HG02623 (cell line): ENCODE results near the gene ZNF578.
"Not testable (repeated sequence)": the region's sequence is repeated elsewhere in the genome, so short reads cannot be mapped to it uniquely, and the experiment has no call there.

Source experiments
- ATAC-seq: cut with Tn5 transposase; IDR thresholded peaks from one replicate; pipeline ENCODE4 v1.9.1; 2021; ENCODE audit warnings: moderate library complexity; ENCODE audit not compliant: unreplicated experiment

The ZNF578 gene

GRCh38 chr19:52453324-52454094 lies at the start of gene ZNF578:
Gene ZNF578, plus strand, starts transcription at chr19:52453553. Its CDS starts 48,293 bp downstream, at chr19:52501846.
- ATAC-seq: no peak

DNA sequence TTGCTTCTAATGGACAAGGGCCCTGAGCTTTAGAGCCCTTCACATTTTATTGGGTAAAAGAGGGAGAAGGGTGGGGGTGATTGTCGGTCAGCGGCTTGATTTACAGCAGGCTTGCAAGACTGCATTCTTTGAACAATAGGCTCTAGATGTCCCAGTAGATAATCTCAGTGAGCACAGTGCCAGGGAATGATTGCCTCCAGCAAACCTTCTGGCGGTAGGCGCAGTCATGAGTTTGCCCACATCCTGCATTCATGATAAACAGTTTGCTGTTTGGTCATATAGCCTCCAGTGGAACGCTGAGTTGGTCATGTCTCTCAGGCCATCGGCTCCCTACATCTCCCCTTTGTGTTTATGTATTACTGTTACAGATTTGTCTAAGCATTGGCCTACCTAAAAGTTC lies 43.1 kb upstream of the ZNF578 start:
- ATAC-seq: no peak

DNA sequence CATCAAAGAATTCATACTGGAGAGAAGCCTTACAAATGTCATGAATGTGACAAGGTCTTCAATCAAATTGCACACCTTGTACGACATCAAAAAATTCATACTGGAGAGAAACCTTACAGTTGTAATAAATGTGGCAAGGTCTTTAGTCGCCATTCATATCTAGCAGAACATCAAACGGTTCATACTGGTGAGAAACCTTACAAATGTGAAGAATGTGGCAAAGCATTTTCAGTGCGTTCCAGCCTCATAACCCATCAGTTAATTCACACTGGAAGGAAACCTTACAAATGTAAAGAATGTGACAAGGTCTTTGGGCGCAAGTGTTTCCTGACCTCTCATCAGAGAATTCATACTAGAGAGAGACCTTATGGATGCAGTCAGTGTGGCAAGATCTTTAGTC lies 37.6 kb upstream of the ZNF578 start:
- no peak for ATAC-seq

GRCh38 chr19:52428937-52429336 lies 24.4 kb upstream of the ZNF578 start, which contains the start of gene ZNF534:
Gene ZNF534, plus strand, starts transcription at chr19:52429148. Its CDS starts 2,327 bp downstream, at chr19:52431475.
- no peak for ATAC-seq

GRCh38 chr19:52442179-52442578 lies 11.2 kb upstream of the ZNF578 start:
- ATAC-seq: no peak

GRCh38 chr19:52444506-52444905 lies 8.8 kb upstream of the ZNF578 start:
- ATAC-seq: no peak

DNA sequence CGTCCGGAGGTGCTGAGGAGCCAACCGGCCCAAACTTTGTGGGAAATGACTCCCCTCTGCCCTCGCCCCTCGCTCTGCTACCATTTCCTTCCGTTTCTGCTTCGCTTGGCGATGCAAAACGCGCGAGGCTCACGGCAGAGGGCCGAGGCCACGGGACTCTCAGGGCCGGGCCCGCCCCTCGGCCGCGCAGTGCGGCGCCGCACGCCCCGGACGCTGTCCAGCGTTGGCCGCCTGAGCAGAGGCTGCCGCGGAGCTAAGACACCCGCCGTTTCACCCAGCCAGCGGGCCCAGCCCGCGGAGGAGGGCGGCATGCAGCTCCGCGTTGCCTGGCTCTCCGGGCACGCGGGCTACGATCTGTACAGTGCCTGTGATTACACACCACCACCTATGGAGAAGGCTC lies 2.1 kb upstream of the ZNF578 start:
- no peak for ATAC-seq

DNA sequence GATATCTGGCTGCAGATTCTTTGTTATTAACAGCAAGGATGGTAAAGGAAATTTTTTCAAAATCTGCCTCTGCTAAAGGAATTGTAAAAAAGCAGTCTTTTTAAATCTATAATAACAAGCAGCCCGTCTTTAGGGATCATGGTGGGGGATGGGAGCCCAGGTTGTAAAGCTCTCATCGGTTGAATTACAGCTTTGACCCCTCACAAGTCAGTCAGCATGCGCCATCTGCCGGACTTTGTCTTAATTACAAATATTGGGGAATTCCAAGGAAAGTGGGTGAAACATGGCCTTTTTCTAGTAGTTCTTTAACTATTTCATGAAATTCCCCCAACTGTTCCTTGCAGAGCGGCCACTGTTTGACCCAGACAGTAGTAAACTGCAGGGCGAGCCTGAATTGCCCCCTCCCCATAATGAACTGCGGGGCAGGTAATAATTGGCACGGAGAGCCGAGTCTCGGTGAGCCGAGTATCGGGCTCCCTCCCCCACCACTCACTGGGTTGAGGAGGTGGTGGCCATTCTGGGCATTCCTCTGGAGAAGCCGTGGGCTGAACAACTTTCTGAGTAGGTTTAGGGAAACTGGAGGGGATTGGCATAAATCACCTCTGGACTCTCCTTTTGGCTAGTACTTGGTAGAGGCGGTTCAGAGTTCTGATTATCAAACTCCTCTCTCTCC lies 11.6 kb downstream of the ZNF578 start:
- ATAC-seq: no peak

DNA sequence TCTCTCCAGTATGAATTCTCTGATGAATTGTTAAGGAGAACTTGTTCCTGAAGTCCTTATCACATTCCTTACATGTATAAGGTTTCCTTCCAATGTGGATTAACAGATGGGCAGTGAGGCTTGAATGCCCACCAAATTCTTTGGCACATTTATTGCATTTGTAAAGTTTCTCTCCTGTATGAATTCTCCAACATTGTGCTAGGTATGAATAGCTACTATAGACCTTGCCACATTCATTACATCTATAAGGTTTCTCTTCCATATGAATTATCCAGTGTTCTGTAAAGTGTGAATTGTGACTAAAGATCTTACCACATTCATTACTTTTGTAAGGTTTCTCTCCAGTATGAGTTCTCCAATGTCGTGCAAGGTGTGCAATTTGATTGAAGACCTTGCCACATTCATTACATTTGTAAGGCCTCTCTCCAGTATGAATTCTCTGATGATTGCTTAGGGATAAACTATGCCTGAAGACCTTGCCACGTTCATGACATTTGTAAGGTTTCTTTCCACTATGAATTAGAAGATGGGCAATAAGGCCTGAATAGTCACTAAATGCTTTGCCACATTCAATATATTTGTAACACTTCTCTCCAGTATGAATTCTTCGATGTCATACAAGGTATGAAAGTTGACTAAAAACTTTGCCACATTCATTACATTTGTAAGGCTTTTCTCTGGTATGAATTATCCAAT lies 20.4 kb downstream of the ZNF578 start:
- ATAC-seq: no peak

DNA sequence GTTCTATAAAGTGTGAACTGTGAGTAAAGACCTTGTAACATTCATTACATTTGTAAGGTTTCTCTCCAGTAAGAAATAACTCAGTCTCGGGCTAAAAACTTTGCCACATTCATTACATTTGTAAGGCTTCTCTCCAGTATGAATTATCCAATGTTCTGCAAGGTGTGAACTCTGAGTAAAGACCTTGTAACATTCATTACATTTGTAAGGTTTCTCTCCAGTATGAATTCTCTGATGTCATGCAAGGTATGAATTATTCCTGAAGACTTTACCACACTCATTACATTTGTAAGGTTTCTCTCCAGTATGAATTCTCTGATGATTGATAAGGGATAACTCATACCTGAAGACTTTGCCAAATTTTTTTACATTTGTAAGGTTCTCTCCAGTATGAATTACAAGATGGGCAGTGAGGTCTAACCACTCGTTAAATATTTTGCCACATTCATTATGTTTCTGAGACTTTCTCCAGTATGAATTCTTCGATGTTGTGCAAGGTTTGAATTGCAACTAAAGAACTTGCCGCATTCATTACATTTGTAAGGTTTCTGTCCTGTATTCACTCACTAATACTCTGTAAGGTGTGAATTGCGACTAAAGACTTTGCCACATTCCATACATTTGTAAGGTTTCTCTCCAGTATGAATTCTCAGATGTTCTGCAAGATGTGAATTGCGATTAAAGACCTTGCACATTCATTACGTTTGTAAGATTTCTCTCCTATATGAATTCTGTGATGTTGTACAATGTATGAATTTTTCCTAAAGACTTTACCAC lies 21.2 kb downstream of the ZNF578 start:
- ATAC-seq: no peak

DNA sequence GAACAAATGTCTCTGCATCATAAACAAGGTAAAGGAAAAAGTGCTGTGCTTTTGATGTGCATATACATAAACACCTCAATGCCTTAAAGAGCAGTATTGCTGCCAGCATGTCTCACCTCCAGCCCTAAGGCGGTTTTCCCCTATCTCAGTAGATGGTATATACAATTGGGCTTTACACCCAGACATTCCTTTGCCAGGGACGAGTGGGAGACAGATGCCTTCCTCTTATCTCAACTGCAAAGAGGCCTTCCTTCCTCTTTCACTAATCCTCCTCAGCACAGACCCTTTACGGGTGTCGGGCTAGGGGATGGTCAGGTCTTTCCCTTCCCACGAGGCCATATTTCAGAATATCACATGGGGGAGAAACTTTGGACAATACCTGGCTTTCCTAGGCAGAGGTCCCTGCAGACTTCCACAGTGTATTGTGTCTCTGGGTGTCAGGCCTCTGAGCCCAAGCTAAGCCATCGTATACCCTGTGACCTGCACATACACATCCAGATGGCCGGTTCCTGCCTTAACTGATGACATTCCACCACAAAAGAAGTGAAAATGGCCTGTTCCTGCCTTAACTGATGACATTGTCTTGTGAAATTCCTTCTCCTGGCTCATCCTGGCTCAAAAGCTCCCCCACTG lies 30.9 kb downstream of the ZNF578 start:
- ATAC-seq: not testable (repeated sequence)

DNA sequence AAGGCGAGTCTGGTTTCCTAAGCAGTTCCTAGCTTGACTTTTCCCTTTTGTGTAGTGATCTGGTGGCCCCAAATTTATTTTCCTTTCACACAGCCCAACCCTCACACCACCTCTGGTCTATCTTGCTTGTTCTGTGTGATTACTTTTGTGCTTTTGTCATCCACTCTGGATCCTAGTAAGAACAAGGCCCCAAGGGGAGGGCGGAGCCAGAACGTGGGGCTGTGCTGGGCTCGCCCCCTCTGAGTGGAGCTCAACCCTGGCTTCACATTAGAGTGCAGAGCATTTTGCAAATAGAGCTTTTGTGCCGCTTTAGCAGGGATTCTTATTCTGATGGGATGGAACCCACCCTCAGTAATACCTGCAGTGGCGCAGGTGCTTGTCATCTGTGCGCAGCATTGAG lies 31.7 kb downstream of the ZNF578 start:
- not testable (repeated sequence) for ATAC-seq

- ATAC-seq: not testable (repeated sequence)
Observed at GRCh38 chr19:52485561-52486240, 32.3 kb downstream of the ZNF578 start.

GRCh38 chr19:52492201-52492993 lies 39.0 kb downstream of the ZNF578 start:
- no peak for ATAC-seq

GRCh38 chr19:52492994-52493470 lies 39.7 kb downstream of the ZNF578 start:
- ATAC-seq: no peak

GRCh38 chr19:52494518-52494917 lies 41.2 kb downstream of the ZNF578 start:
- ATAC-seq: no peak

DNA sequence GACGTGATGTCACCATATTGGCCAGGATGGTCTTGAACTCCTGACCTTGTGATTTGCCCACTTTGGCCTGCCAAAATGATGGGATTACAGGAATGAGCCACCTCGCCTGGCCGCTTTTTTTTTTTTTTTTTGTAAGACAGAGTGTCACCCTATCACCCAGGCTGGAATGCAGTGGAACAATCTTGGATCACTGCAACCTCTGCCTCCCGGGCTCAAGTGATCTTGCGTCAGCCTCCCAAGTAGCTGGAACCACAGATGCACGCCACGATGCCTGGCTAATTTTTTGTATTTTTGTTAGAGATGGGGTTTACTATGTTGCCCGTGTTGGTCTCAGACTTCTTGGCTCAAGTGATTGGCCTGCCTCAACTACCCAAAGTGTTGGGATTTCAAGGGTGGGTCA lies 45.2 kb downstream of the ZNF578 start:
- no peak for ATAC-seq

GRCh38 chr19:52500474-52500873 lies 47.1 kb downstream of the ZNF578 start:
- ATAC-seq: not testable (repeated sequence)

DNA sequence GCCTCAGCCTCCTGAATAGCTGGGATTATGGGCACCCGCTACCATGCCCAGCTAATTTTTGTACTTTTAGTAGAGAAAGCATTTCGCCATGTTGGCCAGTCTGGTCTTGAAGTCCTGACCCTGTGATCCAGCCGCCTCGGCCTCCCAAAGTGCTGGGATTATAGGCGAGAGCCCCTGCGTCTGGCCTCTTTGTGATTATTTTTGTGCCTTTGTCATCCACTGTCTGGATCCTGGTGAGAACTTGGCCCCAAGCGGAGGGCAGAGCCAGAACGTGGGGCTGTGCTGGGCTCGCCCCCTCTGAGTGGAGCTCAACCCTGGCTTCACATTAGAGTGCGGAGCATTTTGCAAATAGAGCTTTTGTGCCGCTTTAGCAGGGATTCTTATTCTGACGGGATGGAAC lies 47.6 kb downstream of the ZNF578 start:
- not testable (repeated sequence) for ATAC-seq
